Erythroblast (primary cell): ENCODE data around the gene SSR1.

Source experiments
- GATA1 ChIP-seq: IDR thresholded peaks from 2 replicates; pipeline ENCODE4 v1.6.1; 2011; ENCODE audit warnings: low read depth, mild to moderate bottlenecking, control low read depth, low read length, moderate library complexity
- POLR2A ChIP-seq: IDR thresholded peaks from 2 replicates; pipeline ENCODE4 v1.6.1; 2011; ENCODE audit warnings: mild to moderate bottlenecking, low read length

- TF ChIP-seq POLR2A (no peak), GATA1 (no peak)
Measured at GRCh38 chr6:7298113-7298512, 14.9 kb downstream of the SSR1 start.
